Gastroesophageal sphincter (tissue), 3 donors: ENCODE results near the gene PRRX2.

Experiments
- EP300 ChIP-seq: sonication (generic); formaldehyde crosslinking; IDR thresholded peaks from one replicate; pipeline ENCODE4 v1.6.1; 2017; ENCODE audit warnings: antibody characterized with exemption, mild to moderate bottlenecking
- POLR2A ChIP-seq, 2 donors: fragments of 450-650 bp; IDR thresholded peaks; one replicate each; pipeline ENCODE4 v1.6.1; 2017; ENCODE audit warnings: antibody characterized with exemption in 2 of 2, mild to moderate bottlenecking in 2 of 2, moderate library complexity in 1 of 2
- POLR2AphosphoS5 ChIP-seq: sonication (generic); formaldehyde crosslinking; IDR thresholded peaks from one replicate; pipeline ENCODE4 v1.6.1; 2017; ENCODE audit warnings: antibody characterized with exemption
- TF ChIP-seq, protein P1 (sequence below), 4 experiments: fragments of 200-600 bp in 2 of 4; fragments of 450-650 bp in 2 of 4; sonication (generic) in 1 of 4; IDR thresholded peaks; one replicate each; pipeline ENCODE4 v1.5.1; 2017 to 2019; ENCODE audit warnings: antibody characterized with exemption in 4 of 4, mild to moderate bottlenecking in 2 of 4, moderate library complexity in 2 of 4

DNA sequence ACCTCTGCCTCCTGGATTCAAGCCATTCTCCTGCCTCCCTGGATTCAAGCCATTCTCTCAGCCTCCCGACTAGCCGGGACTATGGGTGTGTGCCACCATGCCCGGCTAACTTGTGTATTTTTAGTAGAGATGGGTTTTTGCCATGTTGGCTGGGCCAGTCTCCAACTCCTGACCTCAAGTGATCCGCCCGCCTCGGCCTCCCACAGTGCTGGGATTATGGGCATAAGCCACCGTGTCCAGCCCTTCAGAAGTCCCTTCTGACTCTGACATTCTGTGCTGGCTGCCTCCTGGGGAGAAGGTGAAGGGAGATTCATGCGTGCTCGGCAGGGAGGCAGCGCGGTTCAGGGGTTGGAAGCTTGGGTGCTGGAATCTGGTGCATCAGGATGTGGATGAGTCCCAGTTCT is 28.8 kb downstream of the PRRX2 start:
- TF ChIP-seq EP300 (no peak), POLR2AphosphoS5 (no peak), POLR2A (IDR thresholded peaks at IDR 0.05) (no peak)
- TF ChIP-seq, protein P1, sequence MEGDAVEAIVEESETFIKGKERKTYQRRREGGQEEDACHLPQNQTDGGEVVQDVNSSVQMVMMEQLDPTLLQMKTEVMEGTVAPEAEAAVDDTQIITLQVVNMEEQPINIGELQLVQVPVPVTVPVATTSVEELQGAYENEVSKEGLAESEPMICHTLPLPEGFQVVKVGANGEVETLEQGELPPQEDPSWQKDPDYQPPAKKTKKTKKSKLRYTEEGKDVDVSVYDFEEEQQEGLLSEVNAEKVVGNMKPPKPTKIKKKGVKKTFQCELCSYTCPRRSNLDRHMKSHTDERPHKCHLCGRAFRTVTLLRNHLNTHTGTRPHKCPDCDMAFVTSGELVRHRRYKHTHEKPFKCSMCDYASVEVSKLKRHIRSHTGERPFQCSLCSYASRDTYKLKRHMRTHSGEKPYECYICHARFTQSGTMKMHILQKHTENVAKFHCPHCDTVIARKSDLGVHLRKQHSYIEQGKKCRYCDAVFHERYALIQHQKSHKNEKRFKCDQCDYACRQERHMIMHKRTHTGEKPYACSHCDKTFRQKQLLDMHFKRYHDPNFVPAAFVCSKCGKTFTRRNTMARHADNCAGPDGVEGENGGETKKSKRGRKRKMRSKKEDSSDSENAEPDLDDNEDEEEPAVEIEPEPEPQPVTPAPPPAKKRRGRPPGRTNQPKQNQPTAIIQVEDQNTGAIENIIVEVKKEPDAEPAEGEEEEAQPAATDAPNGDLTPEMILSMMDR (IDR thresholded peaks at IDR 0.05): no peak
